Measurements from ENCODE around the gene LPP. TPM values are rescaled to one million over a fixed set of nuclear protein-coding genes. Genes with fewer than 3 reads are reported as not detected.

LPP gene
- total RNA-seq, 1 donor from 2014 or later: 109 TPM

- DNase-seq (no peak), ATAC-seq (no peak)
- intact Hi-C loops (cut with micrococcal nuclease): no loop called here
Measured at GRCh38 chr3:188530226-188530625, 376.3 kb downstream of the LPP start.

GRCh38 chr3:188531210-188531609 lies 377.3 kb downstream of the LPP start:
- no peak for DNase-seq
- no peak for ATAC-seq
- intact Hi-C loops (cut with micrococcal nuclease): no loop called here

- DNase-seq (no peak), ATAC-seq (no peak)
- intact Hi-C loops (cut with micrococcal nuclease): no loop called here
Measured at GRCh38 chr3:188533172-188533571, 379.2 kb downstream of the LPP start.

GRCh38 chr3:188533612-188534357 lies 379.8 kb downstream of the LPP start:
- no peak for DNase-seq
- ATAC-seq: no peak
- intact Hi-C loops (cut with micrococcal nuclease): no loop called here

- ATAC-seq (no peak), DNase-seq (no peak)
- intact Hi-C loops (cut with micrococcal nuclease): no loop called here
Measured at GRCh38 chr3:188534633-188535032, 380.7 kb downstream of the LPP start.

GRCh38 chr3:188537606-188538005 lies 383.6 kb downstream of the LPP start:
- ATAC-seq (no peak), DNase-seq (no peak)
- intact Hi-C loops (cut with micrococcal nuclease): no loop called here

GRCh38 chr3:188539037-188539436 lies 385.1 kb downstream of the LPP start:
- intact Hi-C loops (cut with micrococcal nuclease): no loop called here
- DNase-seq (no peak), ATAC-seq (no peak)

GRCh38 chr3:188539631-188540194 lies 385.8 kb downstream of the LPP start:
- DNase-seq: no peak
- no peak for ATAC-seq
- intact Hi-C loops (cut with micrococcal nuclease): no loop called here

- DNase-seq (no peak), ATAC-seq (no peak)
- intact Hi-C loops (cut with micrococcal nuclease): no loop called here
Measured at GRCh38 chr3:188542196-188542595, 388.2 kb downstream of the LPP start.

GRCh38 chr3:188544012-188544411 lies 390.1 kb downstream of the LPP start:
- ATAC-seq: no peak
- intact Hi-C loops (cut with micrococcal nuclease): no loop called here

GRCh38 chr3:188546835-188547670 lies 393.1 kb downstream of the LPP start:
- intact Hi-C loops (cut with micrococcal nuclease): no loop called here
- no peak for ATAC-seq

More at GRCh38 chr3:188544012-188544411, 390.1 kb downstream of the LPP start:
- DNase-seq: no peak

GRCh38 chr3:188553569-188553968 lies 399.6 kb downstream of the LPP start:
- ATAC-seq (no peak), DNase-seq (no peak)
- intact Hi-C loops (cut with micrococcal nuclease): no loop called here

More at GRCh38 chr3:188546835-188547670, 393.1 kb downstream of the LPP start:
- DNase-seq: no peak

- ATAC-seq (peak; percentile 68), DNase-seq (no peak)
- intact Hi-C loops (cut with micrococcal nuclease): no loop called here
Measured at GRCh38 chr3:188554404-188554803, 400.4 kb downstream of the LPP start.

- ATAC-seq (no peak), DNase-seq (no peak)
- intact Hi-C loops (cut with micrococcal nuclease): no loop called here
Measured at GRCh38 chr3:188557235-188557634, 403.3 kb downstream of the LPP start.

- DNase-seq (no peak), ATAC-seq (peak; percentile 30)
- intact Hi-C loops (cut with micrococcal nuclease): no loop called here
Measured at GRCh38 chr3:188558343-188559071, 404.6 kb downstream of the LPP start.

- no peak for DNase-seq
- intact Hi-C loops (cut with micrococcal nuclease): no loop called here
- no peak for ATAC-seq
Measured at GRCh38 chr3:188559072-188559429, 405.1 kb downstream of the LPP start.

- ATAC-seq: no peak
- intact Hi-C loops (cut with micrococcal nuclease): no loop called here
- DNase-seq: no peak
Measured at GRCh38 chr3:188559856-188560255, 405.9 kb downstream of the LPP start.

- ATAC-seq (no peak), DNase-seq (no peak)
- intact Hi-C loops (cut with micrococcal nuclease): no loop called here
Measured at GRCh38 chr3:188562144-188562543, 408.2 kb downstream of the LPP start.

- no peak for ATAC-seq
- intact Hi-C loops (cut with micrococcal nuclease): no loop called here
Measured at GRCh38 chr3:188567478-188568195, 413.7 kb downstream of the LPP start.

More at GRCh38 chr3:188567478-188568195, 413.7 kb downstream of the LPP start:
- no peak for DNase-seq

All from left ventricle myocardium superior (tissue), 1 donor.